ENCODE measurements around the gene C11orf86.

The C11orf86 gene

DNA sequence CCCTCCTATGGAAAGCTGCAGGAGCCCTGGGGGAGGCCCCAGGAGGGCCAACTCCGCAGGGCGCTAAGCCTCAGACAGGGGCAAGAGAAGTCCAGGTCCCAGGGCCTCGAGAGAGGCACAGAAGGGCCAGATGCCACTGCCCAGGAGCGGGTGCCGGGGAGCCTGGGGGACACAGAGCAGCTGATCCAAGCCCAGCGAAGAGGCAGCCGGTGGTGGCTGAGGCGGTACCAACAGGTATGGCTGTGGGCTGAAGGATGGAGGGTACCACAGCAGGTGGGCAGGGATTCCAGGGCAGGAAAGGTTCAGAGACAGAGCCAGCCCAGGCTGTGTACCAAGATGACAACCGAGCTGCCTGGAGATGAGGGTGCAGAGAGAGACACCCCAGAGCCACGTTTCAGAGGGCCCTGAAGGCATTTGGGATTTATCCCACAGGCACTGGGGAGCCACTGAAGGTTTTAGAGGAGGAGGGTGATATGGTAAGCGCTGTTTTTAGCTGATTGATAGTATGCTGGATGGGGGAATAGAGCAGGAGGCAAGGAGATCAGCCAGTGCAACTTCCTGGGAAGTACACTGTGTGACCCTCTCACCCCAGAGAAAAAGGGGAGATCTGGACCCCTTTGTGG is 412 bp downstream of the C11orf86 start:
- TF ChIP-seq SIN3A (IDR thresholded peaks at IDR 0.05; ENCODE audit: borderline replicate concordance, insufficient read depth, low read length) (no peak), TAF1 (IDR thresholded peaks at IDR 0.05; ENCODE audit: borderline replicate concordance, insufficient read depth, low read length) (no peak), FOXP2 (optimal IDR thresholded peaks at IDR 0.05; ENCODE audit: borderline replicate concordance, extremely low read depth, extremely low read length, insufficient read depth) (no peak), POLR2AphosphoS5 (IDR thresholded peaks at IDR 0.05; ENCODE audit: low read depth, low read length) (no peak)
- TF ChIP-seq, protein P1, sequence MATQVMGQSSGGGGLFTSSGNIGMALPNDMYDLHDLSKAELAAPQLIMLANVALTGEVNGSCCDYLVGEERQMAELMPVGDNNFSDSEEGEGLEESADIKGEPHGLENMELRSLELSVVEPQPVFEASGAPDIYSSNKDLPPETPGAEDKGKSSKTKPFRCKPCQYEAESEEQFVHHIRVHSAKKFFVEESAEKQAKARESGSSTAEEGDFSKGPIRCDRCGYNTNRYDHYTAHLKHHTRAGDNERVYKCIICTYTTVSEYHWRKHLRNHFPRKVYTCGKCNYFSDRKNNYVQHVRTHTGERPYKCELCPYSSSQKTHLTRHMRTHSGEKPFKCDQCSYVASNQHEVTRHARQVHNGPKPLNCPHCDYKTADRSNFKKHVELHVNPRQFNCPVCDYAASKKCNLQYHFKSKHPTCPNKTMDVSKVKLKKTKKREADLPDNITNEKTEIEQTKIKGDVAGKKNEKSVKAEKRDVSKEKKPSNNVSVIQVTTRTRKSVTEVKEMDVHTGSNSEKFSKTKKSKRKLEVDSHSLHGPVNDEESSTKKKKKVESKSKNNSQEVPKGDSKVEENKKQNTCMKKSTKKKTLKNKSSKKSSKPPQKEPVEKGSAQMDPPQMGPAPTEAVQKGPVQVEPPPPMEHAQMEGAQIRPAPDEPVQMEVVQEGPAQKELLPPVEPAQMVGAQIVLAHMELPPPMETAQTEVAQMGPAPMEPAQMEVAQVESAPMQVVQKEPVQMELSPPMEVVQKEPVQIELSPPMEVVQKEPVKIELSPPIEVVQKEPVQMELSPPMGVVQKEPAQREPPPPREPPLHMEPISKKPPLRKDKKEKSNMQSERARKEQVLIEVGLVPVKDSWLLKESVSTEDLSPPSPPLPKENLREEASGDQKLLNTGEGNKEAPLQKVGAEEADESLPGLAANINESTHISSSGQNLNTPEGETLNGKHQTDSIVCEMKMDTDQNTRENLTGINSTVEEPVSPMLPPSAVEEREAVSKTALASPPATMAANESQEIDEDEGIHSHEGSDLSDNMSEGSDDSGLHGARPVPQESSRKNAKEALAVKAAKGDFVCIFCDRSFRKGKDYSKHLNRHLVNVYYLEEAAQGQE (IDR thresholded peaks at IDR 0.05; ENCODE audit: insufficient read depth in 1 of 2, low read depth in 2 of 2, low read length in 2 of 2): no peak

GRCh38 chr11:66976028-66976467 is 944 bp downstream of the C11orf86 start:
- TF ChIP-seq SIN3A (IDR thresholded peaks at IDR 0.05; ENCODE audit: borderline replicate concordance, insufficient read depth, low read length) (no peak), TAF1 (IDR thresholded peaks at IDR 0.05; ENCODE audit: borderline replicate concordance, insufficient read depth, low read length) (no peak), POLR2AphosphoS5 (IDR thresholded peaks at IDR 0.05; ENCODE audit: low read depth, low read length) (no peak), FOXP2 (optimal IDR thresholded peaks at IDR 0.05; ENCODE audit: borderline replicate concordance, extremely low read depth, extremely low read length, insufficient read depth) (no peak)
- TF ChIP-seq, protein P1 (IDR thresholded peaks at IDR 0.05; ENCODE audit: insufficient read depth in 1 of 2, low read depth in 2 of 2, low read length in 2 of 2): no peak

DNA sequence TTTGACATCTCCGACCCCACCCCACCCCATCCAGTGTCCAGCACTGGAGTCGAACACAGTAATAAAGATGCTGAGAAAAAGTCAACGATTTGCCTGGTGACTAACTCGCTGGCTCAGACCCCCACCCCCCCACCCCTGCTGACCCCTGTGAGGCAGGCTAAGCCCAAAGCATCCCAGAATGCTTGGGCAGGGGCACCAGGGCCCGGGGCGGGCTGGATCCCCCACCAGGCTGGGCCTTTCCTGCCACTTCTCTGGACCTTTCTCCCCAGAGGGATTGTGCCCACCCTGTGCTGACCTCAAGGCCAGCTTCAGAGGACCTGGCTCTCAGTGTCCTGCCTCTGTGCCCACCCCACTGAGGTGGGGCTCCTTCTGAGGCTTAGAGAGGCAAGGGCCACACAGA is 1.8 kb downstream of the C11orf86 start:
- TF ChIP-seq FOXP2 (optimal IDR thresholded peaks at IDR 0.05; ENCODE audit: borderline replicate concordance, extremely low read depth, extremely low read length, insufficient read depth) (no peak), POLR2AphosphoS5 (IDR thresholded peaks at IDR 0.05; ENCODE audit: low read depth, low read length) (no peak), SIN3A (IDR thresholded peaks at IDR 0.05; ENCODE audit: borderline replicate concordance, insufficient read depth, low read length) (no peak), TAF1 (IDR thresholded peaks at IDR 0.05; ENCODE audit: borderline replicate concordance, insufficient read depth, low read length) (no peak)
- TF ChIP-seq, protein P1 (IDR thresholded peaks at IDR 0.05; ENCODE audit: insufficient read depth in 1 of 2, low read depth in 2 of 2, low read length in 2 of 2): no peak

GRCh38 chr11:66978229-66978628 is 3.1 kb downstream of the C11orf86 start:
- TF ChIP-seq SIN3A (IDR thresholded peaks at IDR 0.05; ENCODE audit: borderline replicate concordance, insufficient read depth, low read length) (no peak), TAF1 (IDR thresholded peaks at IDR 0.05; ENCODE audit: borderline replicate concordance, insufficient read depth, low read length) (no peak), POLR2AphosphoS5 (IDR thresholded peaks at IDR 0.05; ENCODE audit: low read depth, low read length) (no peak), FOXP2 (optimal IDR thresholded peaks at IDR 0.05; ENCODE audit: borderline replicate concordance, extremely low read depth, extremely low read length, insufficient read depth) (no peak)
- TF ChIP-seq, protein P1 (IDR thresholded peaks at IDR 0.05; ENCODE audit: insufficient read depth in 1 of 2, low read depth in 2 of 2, low read length in 2 of 2): no peak
